IPS-NIHi11 (cell line): Measurements from ENCODE around the gene LSM7.
"Not testable (repeated sequence)": the region's sequence is repeated elsewhere in the genome, so short reads cannot be mapped to it uniquely, and the experiment has no call there.

Experiments
- DNase-seq: peaks from one replicate; pipeline ENCODE4 v3.0.0; 2012; ENCODE audit warnings: mixed read lengths, low spot score

Gene LSM7

GRCh38 chr19:2355168-2356035 lies 27.0 kb upstream of the LSM7 start:
- no peak for DNase-seq

GRCh38 chr19:2354670-2355069 lies 26.3 kb upstream of the LSM7 start:
- DNase-seq = no peak

DNA sequence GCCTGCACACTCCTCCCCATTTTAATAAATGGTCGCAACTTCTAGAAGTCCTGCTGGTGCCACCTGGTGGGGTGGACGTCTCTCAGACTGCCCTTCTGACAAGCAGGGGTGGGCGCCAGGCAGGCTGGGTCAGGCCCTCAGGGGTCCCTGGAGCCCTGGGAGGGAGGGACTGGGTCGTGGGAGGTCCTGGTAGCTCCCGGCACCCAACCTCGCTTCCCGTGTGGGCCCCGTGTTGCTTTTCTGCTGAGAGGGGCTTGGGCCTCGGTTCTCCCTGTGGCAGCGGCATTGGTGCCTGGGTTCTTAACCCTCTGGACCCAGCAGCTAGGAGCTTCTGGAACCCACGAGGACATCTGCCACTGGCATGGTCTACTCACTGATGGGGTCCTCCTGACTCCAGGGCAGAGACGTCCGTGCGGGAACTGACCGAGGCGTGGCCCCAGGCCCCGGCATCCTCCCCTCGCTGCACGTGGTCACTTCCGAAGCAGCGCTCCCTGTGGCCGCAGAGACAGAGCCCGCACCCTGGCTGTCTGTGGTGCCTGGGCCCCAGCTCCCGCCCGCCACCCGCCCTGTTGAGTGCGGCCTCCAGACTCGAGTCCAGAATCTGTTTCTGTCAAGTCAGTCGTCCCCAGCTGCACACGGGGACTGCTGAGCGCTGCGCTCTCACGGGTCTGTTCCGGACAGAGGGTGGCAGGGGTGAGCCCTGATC lies 25.7 kb upstream of the LSM7 start:
- DNase-seq = no peak

DNA sequence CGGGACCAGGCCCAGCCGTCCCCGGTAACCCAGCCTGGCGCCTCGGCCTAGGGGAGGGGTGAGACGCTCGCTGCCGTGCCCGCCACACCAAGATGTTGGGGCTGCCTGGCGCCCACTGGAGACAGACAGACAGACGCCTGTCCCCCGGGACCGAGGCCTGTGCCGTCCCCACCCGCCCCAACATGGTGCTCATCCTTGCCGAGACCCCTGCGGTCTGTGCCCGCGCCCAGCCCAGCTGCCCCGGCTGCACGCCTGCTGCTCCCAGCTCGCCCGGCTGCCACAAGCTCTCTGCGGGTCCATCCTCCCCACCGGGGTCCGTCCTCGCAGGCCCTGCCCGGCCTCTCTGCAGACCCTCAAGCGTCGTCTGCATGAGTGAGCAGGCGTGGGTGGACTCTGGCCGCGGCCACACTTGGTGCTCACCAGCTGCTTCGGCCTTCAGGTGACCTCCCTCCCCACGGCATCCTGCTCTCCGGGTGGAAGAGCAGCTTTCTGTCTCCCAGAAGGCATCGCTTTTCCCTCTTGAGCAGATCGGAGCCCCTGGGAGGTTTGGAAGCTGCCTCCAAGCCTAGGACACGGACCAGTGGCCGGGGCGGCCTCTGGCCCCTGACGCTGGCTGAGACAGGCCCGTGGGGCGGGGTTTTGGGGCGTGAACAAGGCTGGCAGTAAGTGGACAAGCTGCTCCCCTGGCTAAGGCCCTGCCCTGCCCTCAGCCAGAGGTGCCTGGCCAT lies 24.9 kb upstream of the LSM7 start:
- DNase-seq = no peak

DNA sequence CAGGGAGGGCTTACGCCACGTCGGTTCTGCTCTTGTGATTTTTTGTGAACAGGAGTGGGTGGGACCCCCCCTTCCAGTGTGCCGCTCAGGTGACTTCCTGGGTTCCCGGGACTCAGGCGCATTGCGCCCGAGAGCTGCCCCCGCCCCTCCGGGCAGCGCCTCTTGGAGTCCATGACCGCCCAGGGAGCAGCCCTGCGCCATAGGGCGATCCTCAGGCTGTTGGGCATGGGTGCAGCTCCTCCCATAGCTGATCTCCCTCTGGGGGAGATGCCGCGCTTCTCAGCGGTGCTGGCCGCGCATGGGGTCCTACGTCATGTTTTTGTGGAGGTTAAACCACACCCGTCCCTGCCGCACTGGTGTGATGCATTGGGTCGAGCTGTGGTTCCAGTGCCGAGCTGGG lies 23.7 kb upstream of the LSM7 start:
- no peak for DNase-seq

DNA sequence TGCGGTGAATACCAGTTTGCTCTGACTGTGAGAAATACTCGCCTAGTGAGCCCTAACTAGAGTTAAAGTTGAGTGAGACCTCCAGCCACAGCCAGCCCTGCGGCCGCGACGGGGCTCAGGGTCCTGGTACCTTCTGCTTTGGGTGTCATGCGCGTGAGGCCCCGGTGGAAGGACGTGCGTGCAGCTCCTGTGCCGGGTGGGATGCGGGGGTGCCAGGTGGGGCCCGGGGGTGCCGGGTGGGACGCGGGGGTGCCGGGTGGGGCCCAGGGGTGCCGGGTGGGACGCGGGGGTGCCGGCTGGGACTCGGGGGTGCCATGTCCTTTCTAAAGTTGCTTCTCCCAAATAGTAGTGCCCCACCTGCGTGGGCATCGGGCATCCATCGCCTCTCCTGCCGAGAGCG lies 23.2 kb upstream of the LSM7 start:
- DNase-seq = no peak

DNA sequence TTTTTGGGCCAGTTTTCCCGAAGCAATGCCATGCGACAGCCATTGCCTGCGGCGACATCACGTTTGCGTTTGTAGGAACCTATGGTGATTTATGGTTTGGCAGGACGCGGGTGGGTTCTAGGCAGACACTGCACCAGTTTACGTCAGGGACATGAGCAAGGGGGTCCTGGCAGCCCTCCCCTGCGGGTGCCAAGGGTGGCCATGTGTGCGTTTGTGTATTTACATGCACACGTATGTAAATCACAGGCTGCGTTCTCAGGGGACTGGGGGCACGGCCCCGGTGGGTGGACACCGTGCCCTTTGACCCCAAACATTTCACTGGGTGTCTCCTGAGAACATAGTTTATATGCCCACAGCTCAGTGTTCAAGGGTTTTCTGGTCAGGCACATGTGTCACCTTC lies 22.3 kb upstream of the LSM7 start:
- DNase-seq = no peak

GRCh38 chr19:2349818-2350217 lies 21.4 kb upstream of the LSM7 start:
- DNase-seq = not testable (repeated sequence)

DNA sequence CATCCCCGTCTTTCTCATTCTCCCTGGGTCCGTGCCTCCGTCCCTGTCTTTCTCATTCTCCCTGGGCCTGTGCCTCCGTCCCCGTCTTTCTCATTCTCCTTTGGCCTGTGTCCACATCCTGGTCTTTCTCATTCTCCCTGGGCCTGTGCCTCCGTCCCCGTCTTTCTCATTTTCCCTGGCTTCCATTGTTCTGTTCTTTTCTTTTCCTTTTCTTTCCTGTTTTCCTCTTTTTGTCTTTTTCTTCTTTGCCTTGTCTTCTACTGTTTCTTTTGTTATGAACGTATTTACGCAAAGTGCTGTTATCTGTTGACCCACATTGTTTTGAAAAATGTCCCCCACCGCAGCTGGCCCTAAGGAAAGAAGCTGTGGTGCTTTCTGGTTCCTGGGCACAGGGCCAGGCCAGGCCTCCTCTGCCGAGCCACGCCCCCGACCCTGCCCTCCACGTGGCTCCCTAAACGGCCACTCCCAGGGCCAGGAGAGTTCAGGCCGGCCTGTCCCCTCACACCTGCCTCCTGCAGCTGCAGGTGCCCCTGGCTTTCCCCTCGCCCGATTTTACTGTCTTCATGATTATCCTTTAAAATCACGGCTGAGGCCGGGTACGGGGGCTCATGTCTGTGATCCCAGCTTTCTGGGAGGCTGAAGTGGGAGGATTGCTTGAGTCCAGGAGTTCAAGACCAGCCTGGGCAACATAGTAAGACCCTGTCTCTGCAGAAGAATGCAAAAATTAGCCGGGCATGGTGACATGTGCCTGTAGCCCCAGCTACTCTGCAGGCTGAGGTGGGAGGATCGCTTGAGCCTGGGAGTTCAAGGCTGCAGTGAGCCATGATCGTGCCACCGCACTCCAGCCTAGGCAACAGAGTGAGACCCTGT lies 17.6 kb upstream of the LSM7 start:
- peak; percentile 71 for DNase-seq

- DNase-seq = no peak
Observed at GRCh38 chr19:2345076-2345475, 16.7 kb upstream of the LSM7 start.

GRCh38 chr19:2344381-2344870 lies 16.0 kb upstream of the LSM7 start:
- DNase-seq = no peak

DNA sequence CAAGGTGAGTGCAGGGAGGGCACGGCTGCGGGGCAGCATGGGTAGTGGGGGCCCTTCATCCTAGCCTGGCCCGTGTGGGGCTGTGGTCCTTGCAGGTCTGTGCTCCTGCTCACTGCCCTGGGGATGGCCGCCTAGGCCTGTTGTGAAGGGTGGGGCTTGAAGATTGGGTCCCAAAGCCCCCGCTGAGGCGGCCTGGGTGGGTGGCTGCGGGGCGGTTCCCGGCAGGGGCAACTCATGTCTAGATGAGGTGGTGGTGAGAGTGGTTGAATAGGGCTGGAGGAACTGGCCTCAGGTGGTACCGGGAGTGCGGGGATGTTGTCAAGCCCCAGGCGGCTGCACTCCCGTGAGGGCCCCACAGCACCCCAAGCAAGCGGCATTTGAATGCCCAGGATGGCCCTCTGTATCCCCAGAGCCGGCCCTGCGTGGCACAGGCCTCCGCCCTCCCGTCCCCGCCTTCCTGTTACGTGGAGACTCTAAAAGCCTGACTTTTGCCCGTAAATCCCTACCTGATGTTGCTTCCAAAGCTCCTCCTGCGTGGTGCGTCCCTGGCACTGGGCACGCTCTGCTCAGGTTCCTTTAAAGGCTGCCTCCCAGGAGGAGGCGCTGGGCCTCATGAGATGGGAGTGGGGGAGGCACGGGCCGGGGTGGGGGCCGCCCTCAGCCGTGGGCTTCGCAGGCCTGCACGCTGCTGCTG lies 15.1 kb upstream of the LSM7 start:
- no peak for DNase-seq

DNA sequence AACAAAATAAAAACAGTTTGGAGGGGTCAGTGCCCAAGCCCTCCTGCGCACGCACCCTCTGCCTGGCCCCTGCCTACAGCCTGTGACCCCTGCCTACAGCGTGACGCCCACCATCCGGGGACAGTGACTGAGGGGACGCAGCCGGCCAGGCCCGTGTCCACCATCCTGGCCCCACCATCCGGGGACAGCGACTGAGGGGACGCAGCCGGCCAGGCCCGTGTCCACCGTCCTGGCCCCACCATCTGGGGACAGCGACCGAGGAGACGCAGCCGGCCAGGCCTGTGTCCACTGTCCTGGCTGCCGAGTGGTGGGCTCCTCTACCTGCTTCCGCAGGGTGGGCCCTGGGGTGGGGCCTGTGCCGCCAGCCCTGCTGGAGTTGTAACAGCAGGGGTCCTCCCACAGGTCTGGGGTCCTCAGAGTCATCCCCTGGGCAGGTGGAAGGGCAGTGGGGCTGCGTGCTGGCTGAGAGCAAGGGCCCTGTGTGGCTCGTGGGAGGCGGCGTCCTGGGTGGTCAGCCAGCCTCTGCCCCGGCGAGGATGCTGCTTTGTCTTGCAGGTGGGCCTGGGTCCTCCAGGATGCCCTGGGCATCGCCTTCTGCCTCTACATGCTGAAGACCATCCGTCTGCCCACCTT lies 14.4 kb upstream of the LSM7 start:
- DNase-seq = no peak

GRCh38 chr19:2341982-2342381 lies 13.6 kb upstream of the LSM7 start:
- no peak for DNase-seq

DNA sequence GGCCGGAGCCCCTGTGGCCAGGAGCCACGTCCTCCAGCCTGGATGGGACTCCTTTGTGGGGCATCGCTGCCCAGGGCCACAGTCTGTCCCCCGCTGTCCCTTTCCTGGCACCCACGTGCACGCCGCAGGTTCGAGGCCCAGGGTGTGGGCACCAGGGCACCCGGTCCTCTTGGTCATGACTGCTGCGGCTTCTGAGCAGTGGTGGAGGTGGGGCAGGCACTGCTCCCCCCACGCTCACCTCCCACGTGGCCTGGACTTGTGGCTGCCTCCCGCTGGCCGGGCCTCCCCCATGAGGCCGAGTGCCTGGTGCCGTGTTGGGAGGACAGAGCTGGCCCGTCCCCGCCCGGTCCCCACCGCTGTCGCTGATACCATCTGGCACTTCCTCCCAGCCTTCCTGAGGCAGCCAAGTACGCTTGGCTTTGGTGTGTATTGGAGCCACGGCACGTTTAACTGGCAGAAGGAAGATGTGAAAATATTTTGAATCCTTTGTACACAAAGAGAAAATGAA lies 12.9 kb upstream of the LSM7 start:
- DNase-seq = no peak

- no peak for DNase-seq
Observed at GRCh38 chr19:2340496-2341243, 12.3 kb upstream of the LSM7 start.

- no peak for DNase-seq
Observed at GRCh38 chr19:2339644-2340310, 11.4 kb upstream of the LSM7 start.

DNA sequence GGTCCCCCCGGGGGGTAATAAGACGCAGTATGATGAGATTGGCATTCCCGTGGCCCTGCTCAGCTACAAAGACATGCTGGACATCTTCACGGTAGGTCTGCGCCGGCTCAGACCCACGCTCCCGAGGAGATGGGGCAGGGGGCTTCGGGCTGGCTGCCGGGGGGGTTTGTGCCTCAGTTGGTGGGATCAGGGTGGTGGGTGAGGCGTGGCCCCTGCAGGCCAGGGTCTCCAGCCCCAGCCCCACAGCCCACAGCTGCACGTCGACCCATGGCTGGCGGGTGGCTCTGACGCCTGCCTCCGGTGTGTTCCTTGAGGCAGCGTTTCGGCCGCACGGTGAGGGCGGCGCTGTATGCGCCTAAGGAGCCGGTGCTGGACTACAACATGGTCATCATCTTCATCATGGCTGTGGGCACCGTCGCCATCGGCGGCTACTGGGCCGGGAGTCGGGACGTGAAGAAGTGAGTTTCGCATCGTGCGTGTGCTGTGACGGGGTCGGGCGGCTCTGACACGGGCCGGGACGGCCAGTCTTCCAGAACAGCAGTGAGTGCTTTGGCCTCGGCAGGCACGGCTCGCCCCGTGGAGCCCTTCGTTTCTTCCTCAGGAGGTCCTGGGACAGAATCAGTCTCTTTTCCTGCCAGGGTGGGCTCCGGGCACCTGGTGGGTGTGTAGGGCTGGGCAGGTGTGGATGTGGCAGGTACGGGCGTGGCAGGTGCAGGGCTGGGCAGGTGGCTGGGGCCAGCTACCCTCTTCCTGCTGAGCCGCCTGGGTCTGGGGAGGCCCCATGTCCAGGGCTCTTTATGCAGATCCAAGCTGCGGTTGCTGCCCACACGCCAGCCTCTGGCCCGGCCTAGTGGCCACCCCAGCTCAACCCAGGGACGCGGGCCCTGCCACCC lies 10.6 kb upstream of the LSM7 start:
- DNase-seq = no peak
